Left hindlimb (tissue), 1 donor: ENCODE measurements around the gene CRAT.

Source experiments
- DNase-seq: peaks from one replicate; pipeline ENCODE4 v3.0.0-alpha.2; 2018

The CRAT gene

GRCh38 chr9:129110740-129111527 is at the start of gene CRAT, which contains the start of gene PTPA:
Gene CRAT, minus strand, starts transcription at chr9:129110793. Its CDS starts 284 bp downstream, at chr9:129110509.
Gene PTPA, plus strand, starts transcription at chr9:129111415. Its CDS starts 186 bp downstream, at chr9:129111601.
- DNase-seq: peak; percentile 98

- DNase-seq: no peak
Measured at GRCh38 chr9:129156163-129156562, 45.6 kb upstream of the CRAT start.

- no peak for DNase-seq
Measured at GRCh38 chr9:129154866-129155477, 44.4 kb upstream of the CRAT start.

- DNase-seq: no peak
Measured at GRCh38 chr9:129151469-129151868, 40.9 kb upstream of the CRAT start.

GRCh38 chr9:129150672-129151211 is 40.1 kb upstream of the CRAT start:
- DNase-seq: no peak

- DNase-seq: no peak
Measured at GRCh38 chr9:129150122-129150521, 39.5 kb upstream of the CRAT start.

- DNase-seq: no peak
Measured at GRCh38 chr9:129149442-129149841, 38.8 kb upstream of the CRAT start.

- DNase-seq: no peak
Measured at GRCh38 chr9:129148463-129149204, 38.0 kb upstream of the CRAT start.

- DNase-seq: peak; percentile 78
Measured at GRCh38 chr9:129146441-129146941, 35.9 kb upstream of the CRAT start.

GRCh38 chr9:129145841-129146292 is 35.3 kb upstream of the CRAT start:
- DNase-seq: peak; percentile 92

GRCh38 chr9:129145316-129145715 is 34.7 kb upstream of the CRAT start:
- no peak for DNase-seq

GRCh38 chr9:129143031-129143927 is 32.7 kb upstream of the CRAT start:
- DNase-seq: peak; percentile 89

- no peak for DNase-seq
Measured at GRCh38 chr9:129142138-129142935, 31.7 kb upstream of the CRAT start.

- peak; percentile 83 for DNase-seq
Measured at GRCh38 chr9:129141066-129142041, 30.8 kb upstream of the CRAT start.

- peak; percentile 76 for DNase-seq
Measured at GRCh38 chr9:129140397-129141065, 29.9 kb upstream of the CRAT start.

- peak; percentile 98 for DNase-seq
Measured at GRCh38 chr9:129139993-129140396, 29.4 kb upstream of the CRAT start.

- DNase-seq: peak; percentile 90
Measured at GRCh38 chr9:129139233-129139992, 28.8 kb upstream of the CRAT start.
